ENCODE measurements around the gene HOXD12.
A peak's percentile ranks its signal among the peaks of the same experiment; 100 is the strongest.

GRCh38 chr2:176109946-176110345, 10.4 kb downstream of the HOXD12 start:
- TF ChIP-seq POLR2AphosphoS5 (IDR thresholded peaks at IDR 0.05; ENCODE audit: low read depth), result no peak
- TF ChIP-seq CREB1 (CRISPR knock-in tag; IDR thresholded peaks at IDR 0.05; ENCODE audit: low read depth), result no peak
- TF ChIP-seq CTCF (conservative IDR thresholded peaks at IDR 0.05; ENCODE audit: low read depth in 2 of 2), result no peak
- no peak for TF ChIP-seq REST (IDR thresholded peaks at IDR 0.05; ENCODE audit: unreplicated experiment)
- TF ChIP-seq JUNB (IDR thresholded peaks at IDR 0.05; ENCODE audit: unreplicated experiment), result no peak
- no peak for TF ChIP-seq EZH2phosphoT487 (IDR thresholded peaks at IDR 0.05; ENCODE audit: unreplicated experiment)
- peak; percentile 60 for TF ChIP-seq EZH2 (IDR thresholded peaks at IDR 0.05; ENCODE audit: low read depth, unreplicated experiment)
